Panc1 (cell line): Measurements from ENCODE around the gene TSPAN17. TPM values are rescaled to one million over a fixed set of nuclear protein-coding genes. Genes with fewer than 3 reads are reported as not detected.

ENCODE experiments used
- ATAC-seq: fragments of 200-7000 bp; cut with Tn5 transposase; 2 replicates; pipeline ENCODE4 v1.9.1; 2020; ENCODE audit warnings: mild to moderate bottlenecking, moderate library complexity
- BruUV-seq: library from RNA; stranded (reverse); fragments of 400-500 nt; replicated peaks from 2 replicates; lab custom pipeline; 2021; lab: Mats Ljungman, UMichigan
- CTCF ChIA-PET: fragments of 300-600 bp; sonication (Branson Sonifier 250); formaldehyde crosslinking; loops from one replicate; lab custom pipeline; 2022; ENCODE audit warnings: antibody characterized with exemption; lab: Charles Lee
- POLR2A ChIA-PET: fragments of 300-600 bp; sonication (Branson Sonifier 250); formaldehyde crosslinking; loops from one replicate; lab custom pipeline; 2022; ENCODE audit warnings: antibody characterized with exemption; lab: Charles Lee
- DNase-seq: peaks from one replicate; pipeline ENCODE4 v3.0.0-alpha.2; 2010; ENCODE audit warnings: low read depth, low spot score
- H3K27ac ChIP-seq: 2 replicates; pipeline ENCODE4 v1.5.1; 2011; ENCODE audit warnings: mild to moderate bottlenecking, low read length, inconsistent platforms
- H3K27me3 ChIP-seq: fragments of 200-500 bp; sonication (Bioruptor generic); 2 replicates; pipeline ENCODE4 v1.6.0; 2014; ENCODE audit warnings: low read length, inconsistent platforms; ENCODE audit not compliant: control insufficient read depth, insufficient read depth
- H3K36me3 ChIP-seq: fragments of 200-500 bp; sonication (Bioruptor generic); 2 replicates; pipeline ENCODE4 v1.5.1; 2014; ENCODE audit warnings: inconsistent platforms, mild to moderate bottlenecking, low read length, moderate library complexity; ENCODE audit not compliant: control insufficient read depth, insufficient read depth
- H3K4me1 ChIP-seq: 2 replicates; pipeline ENCODE4 v1.5.1; 2011; ENCODE audit warnings: inconsistent platforms, mild to moderate bottlenecking, low read length, moderate library complexity; ENCODE audit not compliant: control insufficient read depth, insufficient read depth
- H3K4me3 ChIP-seq, 2 experiments: 2 replicates each; pipeline ENCODE4 v1.5.1; 2011 to 2012; ENCODE audit warnings: low read depth in 2 of 2, low read length in 2 of 2, mild to moderate bottlenecking in 2 of 2, inconsistent platforms in 1 of 2, moderate library complexity in 1 of 2
- H3K9me3 ChIP-seq: fragments of 200-500 bp; sonication (Bioruptor generic); 2 replicates; pipeline ENCODE4 v1.5.1; 2014; ENCODE audit warnings: low read depth, mild to moderate bottlenecking, inconsistent platforms, low read length, moderate library complexity; ENCODE audit not compliant: control insufficient read depth, insufficient read depth
- CTCF ChIP-seq: fragments of 450-650 bp; IDR thresholded peaks from 2 replicates; pipeline ENCODE4 v1.5.1; 2017; ENCODE audit warnings: mild to moderate bottlenecking
- POLR2AphosphoS5 ChIP-seq: IDR thresholded peaks from 2 replicates; pipeline ENCODE4 v1.6.1; 2012; ENCODE audit warnings: mild to moderate bottlenecking, low read depth, low read length, moderate library complexity
- REST ChIP-seq, 2 experiments: IDR thresholded peaks; 2 replicates each; pipeline ENCODE4 v1.6.1; 2011 to 2012; ENCODE audit warnings: low read depth in 2 of 2, control low read depth in 1 of 2, low read length in 1 of 2, mild to moderate bottlenecking in 1 of 2, moderate library complexity in 1 of 2; ENCODE audit not compliant: insufficient read depth in 1 of 2
- SIN3A ChIP-seq: IDR thresholded peaks from 2 replicates; pipeline ENCODE4 v1.6.1; 2012; ENCODE audit warnings: low read depth, mild to moderate bottlenecking, low read length, moderate library complexity, borderline replicate concordance; ENCODE audit not compliant: insufficient read depth
- TCF7L2 ChIP-seq: IDR thresholded peaks from 2 replicates; pipeline ENCODE4 v1.6.1; 2011; ENCODE audit warnings: mild to moderate bottlenecking, low read depth, low read length, inconsistent platforms
- in situ Hi-C: cut with HindIII; loops from 2 replicates; pipeline ENCODE4 v1.10.0; 2016; ENCODE audit warnings: low sequenced_read_pairs, low pct_unique_long_range_greater_than_20kb
- intact Hi-C: fragments of 100-400 bp; cut with micrococcal nuclease; formaldehyde crosslinking; loops from one replicate; pipeline ENCODE4 v1.10.0; 2022; ENCODE audit not compliant: unreplicated experiment
- total RNA-seq: library from RNA; stranded (reverse); gene quantifications from one replicate; pipeline ENCODE4 v1.2.1, GENCODE V29; 2021; ENCODE audit not compliant: unreplicated experiment

The TSPAN17 gene
- total RNA-seq, 1 experiment from 2014 or later = 64.7 TPM

GRCh38 chr5:176658817-176659511 lies 11.7 kb downstream of the TSPAN17 start:
- ATAC-seq = no peak

GRCh38 chr5:176659512-176659839 lies 12.2 kb downstream of the TSPAN17 start:
- no peak for DNase-seq
- Histone ChIP-seq H3K27ac (no peak overlapping the region), H3K4me3 (no peak overlapping the region), H3K9me3 (no peaks in the 10 kb centered on the region), H3K27me3 (no peaks in the 10 kb centered on the region), H3K4me1 (no peaks in the 10 kb centered on the region), H3K36me3 (no peaks in the 10 kb centered on the region)
- intact Hi-C loops = no loop called here
- no peak for ATAC-seq
- BruUV-seq = no TSS peak
- TF ChIP-seq SIN3A = no peak
- no peak for TF ChIP-seq REST (IDR thresholded peaks at IDR 0.05; ENCODE audit: insufficient read depth in 1 of 2, low read depth in 2 of 2, low read length in 1 of 2)
- no peak for TF ChIP-seq TCF7L2
- no peak for TF ChIP-seq CTCF
- ChIA-PET POLR2A (no interaction called here), CTCF (interaction anchor here (0.6 to 2.4 kb wide), 4 partner anchors 13 to 312 kb away, joined by 3 to 17 read pairs (median 4); partner anchors contain the start of gene TSPAN17)
- in situ Hi-C loops = no loop called here

More at GRCh38 chr5:176658817-176659511, 11.7 kb downstream of the TSPAN17 start:
- BruUV-seq = no TSS peak
- POLR2A ChIA-PET = no interaction called here
- no peaks in the 10 kb centered on the region for H3K27me3 ChIP-seq
- CTCF ChIA-PET = interaction anchor here (0.6 to 0.8 kb wide), 3 partner anchors 54 to 313 kb away, joined by 3 to 4 read pairs (median 3); no protein-coding TSS in a partner anchor
- TF ChIP-seq TCF7L2 = no peak
- TF ChIP-seq SIN3A = no peak
- TF ChIP-seq POLR2AphosphoS5 = no peak
- TF ChIP-seq CTCF = no peak
- TF ChIP-seq REST (IDR thresholded peaks at IDR 0.05; ENCODE audit: insufficient read depth in 1 of 2, low read depth in 2 of 2, low read length in 1 of 2) = no peak
- H3K4me3 ChIP-seq = no peak overlapping the region
- in situ Hi-C loops = no loop called here
- no peaks in the 10 kb centered on the region for H3K9me3 ChIP-seq
- intact Hi-C loops = no loop called here
- H3K4me1 ChIP-seq = no peaks in the 10 kb centered on the region
- no peaks in the 10 kb centered on the region for H3K36me3 ChIP-seq
- DNase-seq = no peak
- no peak overlapping the region for H3K27ac ChIP-seq
